ENCODE measurements around the gene PSMD6. TPM values are rescaled to one million over a fixed set of nuclear protein-coding genes. Genes with fewer than 3 reads are reported as not detected.

The PSMD6 gene
- total RNA-seq, 3 donors from 2014 or later, result 60.9 to 74.7 (median 69.8) TPM

DNA sequence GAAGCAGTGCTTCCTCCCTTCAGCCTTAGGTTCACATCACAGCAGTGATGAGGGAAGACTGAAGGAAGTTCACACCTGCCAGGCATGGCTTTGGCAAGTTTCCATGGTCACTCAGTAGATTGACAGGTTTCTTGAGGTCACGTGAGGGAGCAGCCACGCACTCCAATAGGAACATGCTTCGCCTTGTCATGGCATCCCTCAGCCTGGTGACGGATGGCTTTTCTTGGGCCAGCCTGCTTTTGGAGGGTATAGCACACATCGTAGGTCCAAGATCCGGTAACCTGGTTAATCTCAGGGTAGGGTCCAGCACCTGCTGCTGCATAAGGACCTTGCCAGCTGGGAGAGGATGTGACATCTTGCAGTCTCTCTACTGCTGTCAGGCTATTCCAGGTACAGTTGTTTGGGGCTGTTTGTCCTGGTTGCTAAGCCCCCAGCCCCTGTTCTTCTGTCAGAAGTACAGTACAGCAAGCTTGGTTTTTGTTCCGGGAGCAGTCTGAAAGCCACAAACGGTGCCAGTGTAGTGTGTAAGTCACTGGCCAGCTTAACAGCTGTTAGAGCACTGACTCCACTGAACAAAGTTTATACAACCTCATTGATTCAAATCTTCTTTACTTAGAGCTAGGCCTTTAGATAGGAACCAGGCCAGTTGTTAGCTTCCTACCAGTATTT lies 42.3 kb downstream of the PSMD6 start:
- TF ChIP-seq POLR2A (IDR thresholded peaks at IDR 0.05) (no peak), POLR2AphosphoS5 (IDR thresholded peaks at IDR 0.05) (no peak)
- TF ChIP-seq, protein P1, sequence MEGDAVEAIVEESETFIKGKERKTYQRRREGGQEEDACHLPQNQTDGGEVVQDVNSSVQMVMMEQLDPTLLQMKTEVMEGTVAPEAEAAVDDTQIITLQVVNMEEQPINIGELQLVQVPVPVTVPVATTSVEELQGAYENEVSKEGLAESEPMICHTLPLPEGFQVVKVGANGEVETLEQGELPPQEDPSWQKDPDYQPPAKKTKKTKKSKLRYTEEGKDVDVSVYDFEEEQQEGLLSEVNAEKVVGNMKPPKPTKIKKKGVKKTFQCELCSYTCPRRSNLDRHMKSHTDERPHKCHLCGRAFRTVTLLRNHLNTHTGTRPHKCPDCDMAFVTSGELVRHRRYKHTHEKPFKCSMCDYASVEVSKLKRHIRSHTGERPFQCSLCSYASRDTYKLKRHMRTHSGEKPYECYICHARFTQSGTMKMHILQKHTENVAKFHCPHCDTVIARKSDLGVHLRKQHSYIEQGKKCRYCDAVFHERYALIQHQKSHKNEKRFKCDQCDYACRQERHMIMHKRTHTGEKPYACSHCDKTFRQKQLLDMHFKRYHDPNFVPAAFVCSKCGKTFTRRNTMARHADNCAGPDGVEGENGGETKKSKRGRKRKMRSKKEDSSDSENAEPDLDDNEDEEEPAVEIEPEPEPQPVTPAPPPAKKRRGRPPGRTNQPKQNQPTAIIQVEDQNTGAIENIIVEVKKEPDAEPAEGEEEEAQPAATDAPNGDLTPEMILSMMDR (IDR thresholded peaks at IDR 0.05), result no peak
- Histone ChIP-seq H3K4me3 (no peak overlapping the region), H3K4me1 (peaks cover 0 to 33% of the 10 kb centered on the region in 2 donors), H3K9me3 (no peaks in the 10 kb centered on the region), H3K36me3 (no peaks in the 10 kb centered on the region), H3K27me3 (no peaks in the 10 kb centered on the region), H3K27ac (peak overlapping the region; percentile 64 to 80)
- no peak for DNase-seq (ENCODE audit: low spot score in 2 of 2)
- intact Hi-C loops (cut with DNase I; ENCODE audit: low total_unique reads), result no loop called here

DNA sequence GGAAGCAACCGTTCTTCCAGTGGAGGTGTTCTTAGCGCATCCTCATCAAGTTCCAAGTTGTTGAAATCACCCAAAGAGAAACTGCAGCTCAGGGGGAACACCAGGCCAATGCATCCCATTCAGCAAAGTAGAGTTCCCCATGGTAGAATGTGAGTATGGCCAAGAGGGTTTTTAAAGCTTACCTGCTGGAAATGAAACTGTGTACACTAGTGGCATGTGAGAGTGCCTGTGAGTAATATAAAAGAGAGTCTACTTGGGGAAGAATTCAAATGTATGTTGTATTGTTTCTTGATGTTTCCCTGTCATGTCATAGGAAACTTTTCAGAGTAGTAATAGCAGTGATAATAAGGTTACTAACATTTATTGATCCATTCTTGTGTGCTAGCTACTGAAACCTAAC lies 43.3 kb downstream of the PSMD6 start:
- Histone ChIP-seq H3K36me3 (no peaks in the 10 kb centered on the region), H3K27ac (peak overlapping the region; percentile 64 to 80), H3K9me3 (no peaks in the 10 kb centered on the region), H3K27me3 (no peaks in the 10 kb centered on the region), H3K4me1 (peaks cover 0 to 37% of the 10 kb centered on the region in 2 donors), H3K4me3 (peak overlapping the region in 1 of 3 donors; percentile 29)
- no peak for TF ChIP-seq POLR2A (IDR thresholded peaks at IDR 0.05)
- TF ChIP-seq, protein P1 (IDR thresholded peaks at IDR 0.05), result no peak
- no peak for TF ChIP-seq POLR2AphosphoS5 (IDR thresholded peaks at IDR 0.05)
- no peak for DNase-seq (ENCODE audit: low spot score in 2 of 2)
- intact Hi-C loops (cut with DNase I; ENCODE audit: low total_unique reads), result no loop called here

DNA sequence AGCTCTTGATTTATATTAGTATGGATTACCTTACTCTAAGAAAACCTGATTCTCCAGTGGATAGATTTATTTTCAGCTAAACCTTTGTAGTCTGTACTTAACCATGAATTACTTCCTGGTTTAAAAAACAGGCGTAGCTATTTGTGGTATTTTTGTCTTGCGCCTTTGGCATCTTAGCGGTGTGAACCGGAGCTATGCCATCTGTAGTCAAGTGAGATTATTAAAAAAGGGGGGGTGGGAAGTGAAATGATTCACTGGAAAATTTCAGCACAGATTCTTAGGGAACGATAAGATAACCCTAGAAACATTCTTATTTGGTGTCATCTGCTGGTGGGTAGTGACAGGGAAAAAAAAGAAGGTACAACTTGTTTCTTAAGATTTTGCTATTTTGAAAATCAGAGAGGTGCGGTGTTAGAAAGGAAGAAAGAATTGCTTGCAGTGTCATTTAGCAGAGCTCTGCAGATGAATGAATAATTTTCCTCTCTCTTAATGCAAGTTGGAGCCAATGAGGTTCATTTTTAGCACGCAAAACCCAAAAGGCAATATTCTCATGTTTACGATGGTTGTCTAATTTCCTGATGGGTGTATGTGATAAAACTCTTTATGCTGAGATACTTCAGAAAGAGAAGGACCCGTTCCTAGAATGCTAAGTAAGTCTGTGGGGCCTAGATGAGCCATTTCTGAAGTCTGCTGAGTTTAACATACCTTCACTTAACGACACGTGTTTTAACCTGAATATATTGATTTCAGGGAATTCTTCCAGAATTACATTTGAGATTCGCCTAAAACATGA lies 44.0 kb downstream of the PSMD6 start:
- Histone ChIP-seq H3K27ac (peak overlapping the region; percentile 64 to 80), H3K4me3 (peak overlapping the region in 2 of 3 donors; percentile 9 to 29), H3K9me3 (no peaks in the 10 kb centered on the region), H3K4me1 (peaks cover 0 to 37% of the 10 kb centered on the region in 2 donors), H3K36me3 (no peaks in the 10 kb centered on the region), H3K27me3 (no peaks in the 10 kb centered on the region)
- peak in 1 of 2 donors; percentile 66 for DNase-seq (ENCODE audit: low spot score in 2 of 2)
- TF ChIP-seq, protein P1 (IDR thresholded peaks at IDR 0.05), result peak in 1 of 3 donors; percentile 12
- TF ChIP-seq POLR2AphosphoS5 (IDR thresholded peaks at IDR 0.05), result no peak
- no peak for TF ChIP-seq POLR2A (IDR thresholded peaks at IDR 0.05)
- intact Hi-C loops (cut with DNase I; ENCODE audit: low total_unique reads), result no loop called here

DNA sequence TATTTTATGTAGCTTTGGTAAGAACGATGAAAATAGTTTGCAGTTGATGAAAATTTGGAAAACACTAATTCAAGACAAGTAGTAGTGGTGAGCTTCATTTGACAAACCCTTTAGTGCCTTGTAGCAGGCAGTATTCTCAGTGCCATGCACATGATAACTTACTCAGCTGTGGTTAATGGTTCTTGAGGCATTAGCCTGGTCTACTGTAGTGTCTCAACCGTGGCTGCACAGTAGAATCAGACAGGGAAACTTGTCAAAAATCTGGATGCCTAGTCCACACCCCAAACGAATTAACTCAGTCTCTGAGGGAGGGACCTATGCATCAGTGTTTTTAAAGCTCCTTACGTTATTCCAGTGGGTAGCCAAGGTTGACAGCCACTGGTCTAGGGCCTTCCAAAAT lies 45.4 kb downstream of the PSMD6 start:
- intact Hi-C loops (cut with DNase I; ENCODE audit: low total_unique reads), result no loop called here
- Histone ChIP-seq H3K9me3 (no peaks in the 10 kb centered on the region), H3K4me1 (peaks cover 0 to 37% of the 10 kb centered on the region in 2 donors), H3K27me3 (no peaks in the 10 kb centered on the region), H3K4me3 (no peak overlapping the region), H3K27ac (peak overlapping the region; percentile 64 to 69), H3K36me3 (no peaks in the 10 kb centered on the region)
- DNase-seq (ENCODE audit: low spot score in 2 of 2), result no peak
- TF ChIP-seq, protein P1 (IDR thresholded peaks at IDR 0.05), result no peak
- TF ChIP-seq POLR2AphosphoS5 (IDR thresholded peaks at IDR 0.05), result no peak
- TF ChIP-seq POLR2A (IDR thresholded peaks at IDR 0.05), result no peak

DNA sequence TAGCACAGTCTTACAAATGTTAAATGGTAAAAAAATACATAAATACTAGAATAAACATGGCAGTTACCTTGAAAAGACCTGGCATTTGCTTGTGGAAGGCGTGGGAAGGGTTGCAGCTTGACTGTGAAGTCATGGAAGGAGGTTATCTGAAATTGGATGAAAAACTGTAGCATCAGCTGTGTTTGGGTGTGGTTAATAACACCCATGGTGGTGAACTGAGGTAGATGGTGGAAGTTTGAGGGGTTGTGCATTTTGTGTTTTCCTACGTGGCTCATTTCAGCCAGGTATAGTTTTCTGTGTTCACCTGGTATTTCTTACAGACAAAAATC lies 46.5 kb downstream of the PSMD6 start:
- DNase-seq (ENCODE audit: low spot score in 2 of 2), result no peak
- Histone ChIP-seq H3K27ac (peak overlapping the region; percentile 64 to 80), H3K27me3 (no peaks in the 10 kb centered on the region), H3K9me3 (no peaks in the 10 kb centered on the region), H3K4me3 (no peak overlapping the region), H3K36me3 (no peaks in the 10 kb centered on the region), H3K4me1 (peaks cover 0 to 37% of the 10 kb centered on the region in 2 donors)
- intact Hi-C loops (cut with DNase I; ENCODE audit: low total_unique reads), result no loop called here
- no peak for TF ChIP-seq POLR2A (IDR thresholded peaks at IDR 0.05)
- TF ChIP-seq, protein P1 (IDR thresholded peaks at IDR 0.05), result no peak
- TF ChIP-seq POLR2AphosphoS5 (IDR thresholded peaks at IDR 0.05), result no peak

Measured in breast epithelium (tissue), 4 donors.